ENCODE measurements around the gene DDX5.
"Not testable (repeated sequence)": the region's sequence is repeated elsewhere in the genome, so short reads cannot be mapped to it uniquely, and the experiment has no call there.

DDX5 gene

DNA sequence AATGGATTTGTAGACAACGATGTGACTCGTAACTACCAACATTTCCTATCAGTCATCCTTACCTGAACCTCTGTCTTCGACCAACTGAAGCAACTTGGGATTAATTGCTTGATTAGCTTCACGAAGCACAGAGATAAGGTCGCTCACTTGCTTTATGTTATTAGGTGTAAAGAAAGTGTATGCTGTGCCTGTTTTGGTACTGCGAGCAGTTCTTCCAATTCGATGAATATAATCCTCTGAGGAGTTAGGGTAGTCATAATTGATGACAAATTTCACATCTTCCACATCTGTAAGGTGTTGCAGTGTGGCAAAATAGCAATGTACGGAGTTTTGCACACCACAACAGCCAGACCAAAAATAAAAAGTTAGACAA, 5.6 kb downstream of the DDX5 start:
- DNase-seq (ENCODE audit: low read depth), result no peak
- TF ChIP-seq, protein P1, sequence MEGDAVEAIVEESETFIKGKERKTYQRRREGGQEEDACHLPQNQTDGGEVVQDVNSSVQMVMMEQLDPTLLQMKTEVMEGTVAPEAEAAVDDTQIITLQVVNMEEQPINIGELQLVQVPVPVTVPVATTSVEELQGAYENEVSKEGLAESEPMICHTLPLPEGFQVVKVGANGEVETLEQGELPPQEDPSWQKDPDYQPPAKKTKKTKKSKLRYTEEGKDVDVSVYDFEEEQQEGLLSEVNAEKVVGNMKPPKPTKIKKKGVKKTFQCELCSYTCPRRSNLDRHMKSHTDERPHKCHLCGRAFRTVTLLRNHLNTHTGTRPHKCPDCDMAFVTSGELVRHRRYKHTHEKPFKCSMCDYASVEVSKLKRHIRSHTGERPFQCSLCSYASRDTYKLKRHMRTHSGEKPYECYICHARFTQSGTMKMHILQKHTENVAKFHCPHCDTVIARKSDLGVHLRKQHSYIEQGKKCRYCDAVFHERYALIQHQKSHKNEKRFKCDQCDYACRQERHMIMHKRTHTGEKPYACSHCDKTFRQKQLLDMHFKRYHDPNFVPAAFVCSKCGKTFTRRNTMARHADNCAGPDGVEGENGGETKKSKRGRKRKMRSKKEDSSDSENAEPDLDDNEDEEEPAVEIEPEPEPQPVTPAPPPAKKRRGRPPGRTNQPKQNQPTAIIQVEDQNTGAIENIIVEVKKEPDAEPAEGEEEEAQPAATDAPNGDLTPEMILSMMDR (IDR thresholded peaks at IDR 0.05; ENCODE audit: low read depth, low read length, missing control alignments), result no peak
- H3K4me3 ChIP-seq (ENCODE audit: low read depth, low read length), result no peak overlapping the region

DNA sequence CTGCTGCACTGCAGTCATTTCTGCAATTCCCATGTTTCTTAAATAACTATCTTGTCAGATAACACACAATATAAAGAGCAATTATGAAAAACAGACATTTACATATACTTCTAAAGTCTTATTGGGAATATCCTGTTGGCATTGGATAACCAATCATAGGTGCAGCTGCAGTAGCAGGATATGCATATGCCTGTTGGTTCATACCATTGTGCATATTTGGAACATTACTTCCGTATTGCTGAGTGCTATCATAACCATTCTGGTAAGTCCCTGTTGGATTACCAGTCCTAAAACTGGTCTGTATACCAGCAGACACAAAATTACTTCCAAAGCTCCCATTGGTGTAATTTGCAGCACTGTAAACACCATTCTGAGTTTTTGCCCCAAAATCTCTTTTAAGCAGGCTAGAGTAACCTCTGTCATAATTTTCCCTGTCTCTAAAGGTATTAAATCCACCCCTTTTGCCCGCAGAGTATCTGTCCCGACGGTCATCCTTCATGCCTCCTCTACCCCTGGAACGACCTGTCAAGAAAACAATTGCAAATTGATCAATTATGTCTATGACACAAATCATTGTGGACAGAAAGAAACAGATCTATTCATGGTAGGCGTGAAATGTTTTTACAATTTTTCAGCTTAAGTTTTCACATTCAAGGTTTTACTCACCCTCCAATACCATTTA, 6.1 kb downstream of the DDX5 start:
- TF ChIP-seq, protein P1 (IDR thresholded peaks at IDR 0.05; ENCODE audit: low read depth, low read length, missing control alignments), result no peak
- no peak overlapping the region for H3K4me3 ChIP-seq (ENCODE audit: low read depth, low read length)
- DNase-seq (ENCODE audit: low read depth), result no peak

DNA sequence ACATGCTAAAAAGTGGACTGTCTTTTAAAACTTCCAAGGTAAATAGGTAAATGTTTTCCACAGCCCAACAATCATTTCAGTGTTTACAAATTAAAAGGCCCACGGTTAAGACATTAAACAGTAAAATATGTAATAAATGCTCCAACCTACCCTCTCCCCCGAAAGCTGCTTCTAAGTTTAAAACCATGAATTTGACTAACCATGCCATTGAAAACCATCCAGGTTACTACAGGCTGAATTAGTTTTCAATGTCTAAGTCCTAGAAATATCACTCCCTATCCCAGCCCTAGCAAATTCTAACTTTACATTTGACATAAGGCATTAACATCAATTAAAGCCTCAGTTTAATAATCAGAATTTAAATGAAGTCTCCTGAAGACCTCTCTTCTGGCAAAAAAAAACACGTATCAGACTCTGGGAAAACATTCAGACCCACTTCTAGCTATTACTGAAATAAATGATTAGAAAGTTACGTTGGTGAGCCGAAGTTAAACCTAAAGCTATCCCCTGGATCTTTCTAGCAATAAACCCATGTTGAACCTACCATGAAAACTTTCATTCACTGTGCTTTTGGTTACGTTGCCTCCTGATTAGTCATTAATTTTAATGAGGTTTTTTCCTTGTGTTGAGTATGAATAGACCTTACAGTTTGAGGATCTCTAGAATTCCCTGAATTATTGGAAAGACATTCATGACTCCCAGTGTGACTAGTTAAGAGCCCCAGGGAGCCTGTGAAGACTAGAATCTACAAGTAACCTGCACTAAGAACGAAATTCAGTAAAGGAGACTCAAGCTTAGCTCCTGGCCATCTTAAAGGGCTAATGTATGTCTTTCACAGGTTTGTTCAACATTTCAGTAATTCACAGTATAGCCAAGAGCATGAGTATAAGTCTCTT, 7.5 kb downstream of the DDX5 start:
- TF ChIP-seq, protein P1 (IDR thresholded peaks at IDR 0.05; ENCODE audit: low read depth, low read length, missing control alignments), result no peak
- no peak overlapping the region for H3K4me3 ChIP-seq (ENCODE audit: low read depth, low read length)

DNA sequence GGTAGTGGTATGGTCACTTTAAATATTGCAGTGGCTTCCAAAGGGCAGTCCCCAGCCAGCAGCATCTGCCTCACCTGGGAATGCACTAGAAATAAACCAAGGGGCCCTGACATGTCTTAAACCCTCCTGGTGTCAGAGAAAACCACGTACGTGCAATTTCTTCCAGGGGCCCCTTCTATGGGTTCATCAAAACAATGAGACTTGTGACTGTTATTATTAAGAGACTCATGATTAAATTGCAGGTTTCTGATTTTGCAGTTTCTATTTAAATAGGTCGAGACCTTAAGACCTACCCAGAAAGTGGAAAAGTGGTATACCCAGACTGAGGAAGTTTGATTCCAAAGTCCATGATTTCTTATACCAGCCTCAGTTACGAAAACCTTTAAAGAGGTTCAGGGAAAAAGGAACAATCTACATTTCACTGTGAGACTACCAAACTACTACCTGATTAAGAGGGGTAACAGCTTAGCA, 8.5 kb downstream of the DDX5 start:
- peak overlapping the region; percentile 81 for H3K4me3 ChIP-seq (ENCODE audit: low read depth, low read length)
- TF ChIP-seq, protein P1 (IDR thresholded peaks at IDR 0.05; ENCODE audit: low read depth, low read length, missing control alignments), result no peak
- DNase-seq (ENCODE audit: low read depth), result no peak

More for the DNA sequence above, 7.5 kb downstream of the DDX5 start:
- DNase-seq (ENCODE audit: low read depth), result no peak

DNA sequence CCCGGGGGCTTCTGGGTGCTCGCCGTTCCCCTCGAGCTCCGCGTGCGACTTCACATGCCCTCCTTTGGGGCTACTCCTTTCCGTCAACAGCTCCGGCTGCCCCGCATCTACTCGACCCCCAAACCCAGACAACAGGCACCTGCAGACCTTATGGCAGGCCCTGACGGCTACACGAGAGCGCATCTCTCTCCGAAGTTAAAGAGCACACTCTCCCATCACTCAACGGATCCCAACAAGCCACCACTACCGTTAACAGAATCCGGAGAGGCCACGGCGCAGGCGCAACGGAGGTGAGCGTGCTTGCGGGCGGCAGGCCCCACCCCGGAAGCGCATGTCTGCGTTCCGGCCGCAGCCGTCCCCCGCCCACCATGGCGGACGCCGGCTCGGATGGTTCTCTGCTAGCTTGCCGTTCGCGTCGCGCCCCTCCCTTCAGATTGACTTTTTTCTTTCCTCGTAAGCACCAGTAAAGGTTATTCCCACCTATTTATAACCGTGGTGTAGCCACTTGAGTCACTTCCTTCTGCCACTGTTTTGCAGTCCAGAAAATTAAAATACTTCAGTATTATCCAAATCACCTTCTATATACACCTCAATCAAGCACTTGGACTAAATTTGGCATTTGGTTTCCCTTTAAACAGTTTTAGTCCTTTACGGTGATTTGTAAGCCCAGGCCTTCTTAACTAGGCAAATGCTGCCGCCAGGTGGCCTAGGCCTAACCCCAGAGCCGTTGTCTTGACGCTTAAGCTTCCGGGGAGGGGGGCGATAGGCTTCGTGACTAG, 9.1 kb downstream of the DDX5 start, which contains the start of gene POLG2:
TSS of gene POLG2 (minus strand) at position 269 of the 779 bp plus-strand sequence. CDS start at position 183, 86 bp downstream.
- TF ChIP-seq, protein P1 (IDR thresholded peaks at IDR 0.05; ENCODE audit: low read depth, low read length, missing control alignments), result peak; percentile 55
- peak within 1 kb of the TSS; percentile 81 for H3K4me3 ChIP-seq (ENCODE audit: low read depth, low read length)
- peak; percentile 87 for DNase-seq (ENCODE audit: low read depth)

GRCh38 chr17:64496348-64496785, 9.7 kb downstream of the DDX5 start:
- peak overlapping the region; percentile 81 for H3K4me3 ChIP-seq (ENCODE audit: low read depth, low read length)
- TF ChIP-seq, protein P1 (IDR thresholded peaks at IDR 0.05; ENCODE audit: low read depth, low read length, missing control alignments), result no peak
- no peak for DNase-seq (ENCODE audit: low read depth)

GRCh38 chr17:64495300-64495699, 10.8 kb downstream of the DDX5 start:
- peak overlapping the region; percentile 81 for H3K4me3 ChIP-seq (ENCODE audit: low read depth, low read length)
- DNase-seq (ENCODE audit: low read depth), result not testable (repeated sequence)
